Measurements from ENCODE around the gene ACTC1. TPM values are rescaled to one million over a fixed set of nuclear protein-coding genes. Genes with fewer than 3 reads are reported as not detected.

The ACTC1 gene
- total and polyA plus RNA-seq, 2 experiments from 2014 or later = 26.2 to 35.9 TPM

DNA sequence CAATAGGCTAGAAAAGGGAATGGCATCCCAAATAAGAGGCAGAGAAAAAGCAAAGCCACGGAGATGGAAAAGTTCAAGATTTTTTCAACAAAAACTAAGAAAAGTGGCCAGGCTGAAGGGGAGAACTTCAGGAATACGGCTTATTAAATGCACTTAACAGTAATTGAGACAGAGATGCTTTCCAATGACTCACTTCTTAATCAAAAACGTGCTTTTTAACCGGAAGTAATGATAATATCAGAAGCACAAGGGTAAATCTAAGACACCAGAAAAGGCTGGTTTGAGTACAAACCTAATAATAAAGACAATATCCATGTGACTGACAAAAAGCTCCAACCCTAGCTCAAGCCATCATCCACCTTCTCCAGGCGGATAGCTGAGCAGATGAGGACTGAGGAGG is 24.8 kb upstream of the ACTC1 start:
- H3K27me3 ChIP-seq (ENCODE audit: insufficient read depth) = no peaks in the 10 kb centered on the region
- TF ChIP-seq NANOG (IDR thresholded peaks at IDR 0.05; ENCODE audit: borderline replicate concordance) = no peak
- TF ChIP-seq EZH2phosphoT487 (IDR thresholded peaks at IDR 0.05; ENCODE audit: unreplicated experiment) = no peak
- no peaks in the 10 kb centered on the region for H3K79me2 ChIP-seq (replicated peaks; ENCODE audit: insufficient read depth)
- no peaks in the 10 kb centered on the region for H3K9me2 ChIP-seq (ENCODE audit: insufficient read depth)
- ATAC-seq (no peak), DNase-seq (ENCODE audit: low spot score) (no peak)
- H2AFZ ChIP-seq = peak overlapping the region; percentile 50; the same call in 1 of the 2 replicates
- H3K36me3 Mint-ChIP-seq (ENCODE audit: low read depth) = no peaks in the 10 kb centered on the region
- no peak overlapping the region for H3K4me3 ChIP-seq
- no peak overlapping the region for H3K27ac Mint-ChIP-seq
- no peaks in the 10 kb centered on the region for H4K20me1 ChIP-seq (replicated peaks; ENCODE audit: insufficient read depth)
- no peak overlapping the region for H3K27ac ChIP-seq (ENCODE audit: low read depth)
- no peaks in the 10 kb centered on the region for H3K4me1 Mint-ChIP-seq
- H3F3A ChIP-seq (replicated peaks; ENCODE audit: low read depth) = no peaks in the 10 kb centered on the region
- H3K4me2 ChIP-seq = no peak overlapping the region
- no peaks in the 10 kb centered on the region for H3K4me1 ChIP-seq (ENCODE audit: insufficient read depth)
- H3K4me3 Mint-ChIP-seq = no peak overlapping the region
- H3K36me3 ChIP-seq (ENCODE audit: insufficient read depth) = no peaks in the 10 kb centered on the region
- no peaks in the 10 kb centered on the region; the same call in 2 of the 3 replicates for H3K9me3 Mint-ChIP-seq
- H3K27me3 Mint-ChIP-seq (ENCODE audit: insufficient read depth, low read depth, poor library complexity) = no peaks in the 10 kb centered on the region

DNA sequence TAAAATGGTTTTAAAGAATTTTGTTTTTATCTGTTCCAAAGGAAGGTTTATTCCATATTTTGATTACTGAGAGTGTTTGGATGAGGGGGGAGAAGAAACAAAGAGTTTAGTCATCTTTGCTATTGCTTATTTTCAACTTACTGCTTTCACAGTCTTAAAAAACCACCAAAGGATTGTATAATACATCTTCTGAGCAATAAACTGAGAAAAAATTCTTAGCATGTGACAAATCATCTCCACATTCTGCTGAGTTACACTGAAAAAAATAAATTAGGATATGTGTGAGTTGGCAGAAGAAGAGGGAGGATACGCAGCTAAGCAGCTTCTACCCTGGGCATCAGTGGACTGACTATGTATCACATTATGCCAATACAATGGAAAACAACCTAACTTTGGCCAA is 23.2 kb upstream of the ACTC1 start:
- Mint-ChIP-seq H3K36me3 (ENCODE audit: low read depth) (no peaks in the 10 kb centered on the region), H3K4me3 (no peak overlapping the region), H3K27ac (no peak overlapping the region), H3K27me3 (ENCODE audit: insufficient read depth, low read depth, poor library complexity) (no peaks in the 10 kb centered on the region), H3K9me3 (no peaks in the 10 kb centered on the region; the same call in 2 of the 3 replicates), H3K4me1 (no peaks in the 10 kb centered on the region)
- Histone ChIP-seq H3K79me2 (replicated peaks; ENCODE audit: insufficient read depth) (no peaks in the 10 kb centered on the region), H3K4me3 (no peak overlapping the region), H2AFZ (no peak overlapping the region), H4K20me1 (replicated peaks; ENCODE audit: insufficient read depth) (no peaks in the 10 kb centered on the region), H3K4me2 (no peak overlapping the region), H3F3A (replicated peaks; ENCODE audit: low read depth) (no peaks in the 10 kb centered on the region), H3K9me2 (ENCODE audit: insufficient read depth) (no peaks in the 10 kb centered on the region), H3K27ac (ENCODE audit: low read depth) (no peak overlapping the region), H3K4me1 (ENCODE audit: insufficient read depth) (no peaks in the 10 kb centered on the region), H3K36me3 (ENCODE audit: insufficient read depth) (no peaks in the 10 kb centered on the region), H3K27me3 (ENCODE audit: insufficient read depth) (no peaks in the 10 kb centered on the region)
- no peak for DNase-seq (ENCODE audit: low spot score)
- no peak for ATAC-seq
- no peak for TF ChIP-seq EZH2phosphoT487 (IDR thresholded peaks at IDR 0.05; ENCODE audit: unreplicated experiment)
- no peak for TF ChIP-seq POLR2AphosphoS5 (IDR thresholded peaks at IDR 0.05; ENCODE audit: low read depth)
- TF ChIP-seq STAT1 (IDR thresholded peaks at IDR 0.05; ENCODE audit: unreplicated experiment) = no peak
- TF ChIP-seq CTCF (conservative IDR thresholded peaks at IDR 0.05; ENCODE audit: low read depth in 2 of 2) = no peak
- TF ChIP-seq, protein P1, sequence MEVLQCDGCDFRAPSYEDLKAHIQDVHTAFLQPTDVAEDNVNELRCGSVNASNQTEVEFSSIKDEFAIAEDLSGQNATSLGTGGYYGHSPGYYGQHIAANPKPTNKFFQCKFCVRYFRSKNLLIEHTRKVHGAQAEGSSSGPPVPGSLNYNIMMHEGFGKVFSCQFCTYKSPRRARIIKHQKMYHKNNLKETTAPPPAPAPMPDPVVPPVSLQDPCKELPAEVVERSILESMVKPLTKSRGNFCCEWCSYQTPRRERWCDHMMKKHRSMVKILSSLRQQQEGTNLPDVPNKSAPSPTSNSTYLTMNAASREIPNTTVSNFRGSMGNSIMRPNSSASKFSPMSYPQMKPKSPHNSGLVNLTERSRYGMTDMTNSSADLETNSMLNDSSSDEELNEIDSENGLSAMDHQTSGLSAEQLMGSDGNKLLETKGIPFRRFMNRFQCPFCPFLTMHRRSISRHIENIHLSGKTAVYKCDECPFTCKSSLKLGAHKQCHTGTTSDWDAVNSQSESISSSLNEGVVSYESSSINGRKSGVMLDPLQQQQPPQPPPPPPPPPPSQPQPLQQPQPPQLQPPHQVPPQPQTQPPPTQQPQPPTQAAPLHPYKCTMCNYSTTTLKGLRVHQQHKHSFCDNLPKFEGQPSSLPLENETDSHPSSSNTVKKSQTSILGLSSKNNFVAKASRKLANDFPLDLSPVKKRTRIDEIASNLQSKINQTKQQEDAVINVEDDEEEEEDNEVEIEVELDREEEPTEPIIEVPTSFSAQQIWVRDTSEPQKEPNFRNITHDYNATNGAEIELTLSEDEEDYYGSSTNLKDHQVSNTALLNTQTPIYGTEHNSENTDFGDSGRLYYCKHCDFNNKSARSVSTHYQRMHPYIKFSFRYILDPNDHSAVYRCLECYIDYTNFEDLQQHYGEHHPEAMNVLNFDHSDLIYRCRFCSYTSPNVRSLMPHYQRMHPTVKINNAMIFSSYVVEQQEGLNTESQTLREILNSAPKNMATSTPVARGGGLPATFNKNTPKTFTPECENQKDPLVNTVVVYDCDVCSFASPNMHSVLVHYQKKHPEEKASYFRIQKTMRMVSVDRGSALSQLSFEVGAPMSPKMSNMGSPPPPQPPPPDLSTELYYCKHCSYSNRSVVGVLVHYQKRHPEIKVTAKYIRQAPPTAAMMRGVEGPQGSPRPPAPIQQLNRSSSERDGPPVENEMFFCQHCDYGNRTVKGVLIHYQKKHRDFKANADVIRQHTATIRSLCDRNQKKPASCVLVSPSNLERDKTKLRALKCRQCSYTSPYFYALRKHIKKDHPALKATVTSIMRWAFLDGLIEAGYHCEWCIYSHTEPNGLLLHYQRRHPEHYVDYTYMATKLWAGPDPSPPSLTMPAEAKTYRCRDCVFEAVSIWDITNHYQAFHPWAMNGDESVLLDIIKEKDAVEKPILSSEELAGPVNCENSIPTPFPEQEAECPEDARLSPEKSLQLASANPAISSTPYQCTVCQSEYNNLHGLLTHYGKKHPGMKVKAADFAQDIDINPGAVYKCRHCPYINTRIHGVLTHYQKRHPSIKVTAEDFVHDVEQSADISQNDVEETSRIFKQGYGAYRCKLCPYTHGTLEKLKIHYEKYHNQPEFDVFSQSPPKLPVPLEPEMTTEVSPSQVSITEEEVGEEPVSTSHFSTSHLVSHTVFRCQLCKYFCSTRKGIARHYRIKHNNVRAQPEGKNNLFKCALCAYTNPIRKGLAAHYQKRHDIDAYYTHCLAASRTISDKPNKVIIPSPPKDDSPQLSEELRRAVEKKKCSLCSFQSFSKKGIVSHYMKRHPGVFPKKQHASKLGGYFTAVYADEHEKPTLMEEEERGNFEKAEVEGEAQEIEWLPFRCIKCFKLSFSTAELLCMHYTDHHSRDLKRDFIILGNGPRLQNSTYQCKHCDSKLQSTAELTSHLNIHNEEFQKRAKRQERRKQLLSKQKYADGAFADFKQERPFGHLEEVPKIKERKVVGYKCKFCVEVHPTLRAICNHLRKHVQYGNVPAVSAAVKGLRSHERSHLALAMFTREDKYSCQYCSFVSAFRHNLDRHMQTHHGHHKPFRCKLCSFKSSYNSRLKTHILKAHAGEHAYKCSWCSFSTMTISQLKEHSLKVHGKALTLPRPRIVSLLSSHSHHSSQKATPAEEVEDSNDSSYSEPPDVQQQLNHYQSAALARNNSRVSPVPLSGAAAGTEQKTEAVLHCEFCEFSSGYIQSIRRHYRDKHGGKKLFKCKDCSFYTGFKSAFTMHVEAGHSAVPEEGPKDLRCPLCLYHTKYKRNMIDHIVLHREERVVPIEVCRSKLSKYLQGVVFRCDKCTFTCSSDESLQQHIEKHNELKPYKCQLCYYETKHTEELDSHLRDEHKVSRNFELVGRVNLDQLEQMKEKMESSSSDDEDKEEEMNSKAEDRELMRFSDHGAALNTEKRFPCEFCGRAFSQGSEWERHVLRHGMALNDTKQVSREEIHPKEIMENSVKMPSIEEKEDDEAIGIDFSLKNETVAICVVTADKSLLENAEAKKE (CRISPR knock-in tag; IDR thresholded peaks at IDR 0.05) = no peak
- no peak for TF ChIP-seq ZNF331 (CRISPR knock-in tag; IDR thresholded peaks at IDR 0.05; ENCODE audit: low read depth)
- no peak for TF ChIP-seq ZNF114 (CRISPR knock-in tag; IDR thresholded peaks at IDR 0.05)
- no peak for TF ChIP-seq EZH2 (IDR thresholded peaks at IDR 0.05; ENCODE audit: low read depth, unreplicated experiment)
- TF ChIP-seq REST (IDR thresholded peaks at IDR 0.05; ENCODE audit: unreplicated experiment) = no peak
